ENCODE results near the gene COX8A. TPM values are rescaled to one million over a fixed set of nuclear protein-coding genes. Genes with fewer than 3 reads are reported as not detected.

Gene COX8A
- total and polyA plus RNA-seq, 2 donors (not counting 1 experiment from before 2014, with no cell fraction given) = 99.0 to 244 TPM

GRCh38 chr11:64023712-64024710, 49.6 kb downstream of the COX8A start:
- CTCF ChIA-PET = no interaction called here
- intact Hi-C loops (cut with micrococcal nuclease) = no loop called here
- Histone ChIP-seq H4K20me1 (ENCODE audit: control insufficient read depth, insufficient read depth, low read length, poor library complexity, severe bottlenecking) (no peaks in the 10 kb centered on the region), H3K79me2 (ENCODE audit: control insufficient read depth, insufficient read depth, low read length) (no peaks in the 10 kb centered on the region), H2AFZ (ENCODE audit: insufficient read depth, low read depth, low read length, poor library complexity, severe bottlenecking) (no peak overlapping the region), H3K36me3 (replicated peaks in 1 of 2; ENCODE audit: control extremely low read depth in 1 of 2, control insufficient read depth in 1 of 2, extremely low read depth in 1 of 2, insufficient read depth in 2 of 2, low read length in 1 of 2) (no peaks in the 10 kb centered on the region), H3K4me3 (ENCODE audit: control extremely low read depth in 1 of 5, extremely low read depth in 1 of 5, insufficient read depth in 1 of 5, low read depth in 2 of 5, low read length in 4 of 5) (no peak overlapping the region), H3K27ac (ENCODE audit: low read length in 2 of 2) (no peak overlapping the region), H3K4me1 (ENCODE audit: control insufficient read depth in 2 of 2, insufficient read depth in 2 of 2, low read length in 2 of 2) (peaks cover 0 to 10% of the 10 kb centered on the region in 2 donors), H3K9ac (ENCODE audit: low read length) (no peak overlapping the region), H3K27me3 (replicated peaks in 1 of 4; ENCODE audit: control extremely low read depth in 1 of 4, control insufficient read depth in 3 of 4, insufficient read depth in 4 of 4, low read length in 3 of 4) (peaks cover 0 to 18% (median 3%) of the 10 kb centered on the region in 4 experiments), H3K9me3 (ENCODE audit: control extremely low read depth in 1 of 3, control insufficient read depth in 2 of 3, insufficient read depth in 1 of 3, low read length in 2 of 3) (peaks cover 0 to 5% (median 0%) of the 10 kb centered on the region in 3 donors), H3K4me2 (replicated peaks; ENCODE audit: low read depth, low read length, poor library complexity, severe bottlenecking) (no peak overlapping the region)
- ATAC-seq (ENCODE audit: low read depth) = no peak
- POLR2A ChIA-PET = no interaction called here
- H3K4me1 Mint-ChIP-seq = no peaks in the 10 kb centered on the region
- peaks cover 16% of the 10 kb centered on the region for H3K27me3 Mint-ChIP-seq
- no peak for DNase-seq
- WGBS (ENCODE audit: insufficient coverage) = 83% methylated on average over 19 of the region's 20 CpGs
- H3K27ac Mint-ChIP-seq = no peak overlapping the region
- no peaks in the 10 kb centered on the region for H3K9me3 Mint-ChIP-seq (ENCODE audit: insufficient read depth)
- TF ChIP-seq CTCF (IDR thresholded peaks at IDR 0.05) (no peak), EZH2 (IDR thresholded peaks at IDR 0.05; ENCODE audit: borderline replicate concordance, insufficient read depth, low read depth, low read length, poor library complexity, severe bottlenecking) (no peak)
- no peak overlapping the region for H3K4me3 Mint-ChIP-seq

- H3K4me1 ChIP-seq (ENCODE audit: control insufficient read depth in 2 of 2, insufficient read depth in 2 of 2, low read length in 2 of 2) = peaks cover 0 to 10% of the 10 kb centered on the region in 2 donors
- H2AFZ ChIP-seq (ENCODE audit: insufficient read depth, low read depth, low read length, poor library complexity, severe bottlenecking) = no peak overlapping the region
- WGBS (ENCODE audit: insufficient coverage) = 90% methylated on average over 3 of the region's 4 CpGs
- H3K27me3 ChIP-seq (replicated peaks in 1 of 4; ENCODE audit: control extremely low read depth in 1 of 4, control insufficient read depth in 3 of 4, insufficient read depth in 4 of 4, low read length in 3 of 4) = peaks cover 0 to 19% (median 3%) of the 10 kb centered on the region in 4 experiments
- no peak overlapping the region for H3K27ac Mint-ChIP-seq
- no peak overlapping the region for H3K27ac ChIP-seq (ENCODE audit: low read length in 2 of 2)
- no peak for ATAC-seq (ENCODE audit: low read depth)
- no peak for DNase-seq
- H3K9me3 ChIP-seq (ENCODE audit: control extremely low read depth in 1 of 3, control insufficient read depth in 2 of 3, insufficient read depth in 1 of 3, low read length in 2 of 3) = peaks cover 0 to 5% (median 0%) of the 10 kb centered on the region in 3 donors
- no peaks in the 10 kb centered on the region for H3K79me2 ChIP-seq (ENCODE audit: control insufficient read depth, insufficient read depth, low read length)
- POLR2A ChIA-PET = no interaction called here
- H3K4me3 Mint-ChIP-seq = no peak overlapping the region
- no peaks in the 10 kb centered on the region for H4K20me1 ChIP-seq (ENCODE audit: control insufficient read depth, insufficient read depth, low read length, poor library complexity, severe bottlenecking)
- H3K9me3 Mint-ChIP-seq (ENCODE audit: insufficient read depth) = no peaks in the 10 kb centered on the region
- peaks cover 23% of the 10 kb centered on the region for H3K27me3 Mint-ChIP-seq
- no peak overlapping the region for H3K9ac ChIP-seq (ENCODE audit: low read length)
- no peak overlapping the region for H3K4me3 ChIP-seq (ENCODE audit: control extremely low read depth in 1 of 5, extremely low read depth in 1 of 5, insufficient read depth in 1 of 5, low read depth in 2 of 5, low read length in 4 of 5)
- H3K4me1 Mint-ChIP-seq = no peaks in the 10 kb centered on the region
- intact Hi-C loops (cut with micrococcal nuclease) = no loop called here
- H3K36me3 ChIP-seq (replicated peaks in 1 of 2; ENCODE audit: control extremely low read depth in 1 of 2, control insufficient read depth in 1 of 2, extremely low read depth in 1 of 2, insufficient read depth in 2 of 2, low read length in 1 of 2) = no peaks in the 10 kb centered on the region
- TF ChIP-seq CTCF (IDR thresholded peaks at IDR 0.05) (no peak), EZH2 (IDR thresholded peaks at IDR 0.05; ENCODE audit: borderline replicate concordance, insufficient read depth, low read depth, low read length, poor library complexity, severe bottlenecking) (no peak)
- H3K4me2 ChIP-seq (replicated peaks; ENCODE audit: low read depth, low read length, poor library complexity, severe bottlenecking) = no peak overlapping the region
- CTCF ChIA-PET = no interaction called here
Measured at GRCh38 chr11:64025205-64025604, 50.8 kb downstream of the COX8A start.
